ENCODE results near the gene DSC3.
"Not testable (repeated sequence)": the region's sequence is repeated elsewhere in the genome, so short reads cannot be mapped to it uniquely, and the experiment has no call there.

DNA sequence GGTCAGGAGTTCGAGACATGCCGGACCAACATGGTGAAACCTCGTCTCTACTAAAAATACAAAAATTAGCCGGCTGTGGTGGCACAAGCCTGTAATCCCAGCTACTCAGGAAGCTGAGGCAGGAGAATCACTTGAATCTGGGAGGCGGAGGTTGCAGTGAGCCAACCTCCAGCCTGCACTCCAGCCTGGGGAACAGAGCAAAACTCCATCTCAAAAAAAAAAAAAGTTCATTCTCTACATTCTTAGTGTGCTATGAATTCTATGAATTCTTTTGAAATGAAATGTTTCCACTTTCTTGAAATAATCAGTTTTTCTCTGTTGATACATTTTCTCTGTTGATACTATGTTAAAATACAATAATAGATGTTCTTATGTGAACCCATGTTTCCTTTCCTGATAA, 4.9 kb downstream of the DSC3 start:
- TF ChIP-seq POLR2A (IDR thresholded peaks at IDR 0.05; ENCODE audit: low read depth, low read length); MYC (IDR thresholded peaks at IDR 0.05; ENCODE audit: low read depth, low read length); POLR2AphosphoS5 (IDR thresholded peaks at IDR 0.05; ENCODE audit: insufficient read depth, low read depth, low read length); EZH2 (IDR thresholded peaks at IDR 0.05; ENCODE audit: borderline replicate concordance, low read depth, low read length, severe bottlenecking); JUN (IDR thresholded peaks at IDR 0.05; ENCODE audit: borderline replicate concordance, insufficient read depth, insufficient read length, low read depth): not testable (repeated sequence)
- TF ChIP-seq, protein P1, sequence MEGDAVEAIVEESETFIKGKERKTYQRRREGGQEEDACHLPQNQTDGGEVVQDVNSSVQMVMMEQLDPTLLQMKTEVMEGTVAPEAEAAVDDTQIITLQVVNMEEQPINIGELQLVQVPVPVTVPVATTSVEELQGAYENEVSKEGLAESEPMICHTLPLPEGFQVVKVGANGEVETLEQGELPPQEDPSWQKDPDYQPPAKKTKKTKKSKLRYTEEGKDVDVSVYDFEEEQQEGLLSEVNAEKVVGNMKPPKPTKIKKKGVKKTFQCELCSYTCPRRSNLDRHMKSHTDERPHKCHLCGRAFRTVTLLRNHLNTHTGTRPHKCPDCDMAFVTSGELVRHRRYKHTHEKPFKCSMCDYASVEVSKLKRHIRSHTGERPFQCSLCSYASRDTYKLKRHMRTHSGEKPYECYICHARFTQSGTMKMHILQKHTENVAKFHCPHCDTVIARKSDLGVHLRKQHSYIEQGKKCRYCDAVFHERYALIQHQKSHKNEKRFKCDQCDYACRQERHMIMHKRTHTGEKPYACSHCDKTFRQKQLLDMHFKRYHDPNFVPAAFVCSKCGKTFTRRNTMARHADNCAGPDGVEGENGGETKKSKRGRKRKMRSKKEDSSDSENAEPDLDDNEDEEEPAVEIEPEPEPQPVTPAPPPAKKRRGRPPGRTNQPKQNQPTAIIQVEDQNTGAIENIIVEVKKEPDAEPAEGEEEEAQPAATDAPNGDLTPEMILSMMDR (IDR thresholded peaks at IDR 0.05; ENCODE audit: extremely low read depth in 1 of 2, insufficient read depth in 1 of 2, low read depth in 1 of 2, low read length in 2 of 2), result not testable (repeated sequence)
- TF ChIP-seq, protein P2, sequence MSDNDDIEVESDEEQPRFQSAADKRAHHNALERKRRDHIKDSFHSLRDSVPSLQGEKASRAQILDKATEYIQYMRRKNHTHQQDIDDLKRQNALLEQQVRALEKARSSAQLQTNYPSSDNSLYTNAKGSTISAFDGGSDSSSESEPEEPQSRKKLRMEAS (IDR thresholded peaks at IDR 0.05; ENCODE audit: insufficient read depth, insufficient read length), result not testable (repeated sequence)
